DND-41 (cell line): ENCODE results near the gene RTN4RL2.

ENCODE experiments used
- ATAC-seq: fragments of 200-7000 bp; cut with Tn5 transposase; 3 replicates; pipeline ENCODE4 v1.9.1; 2021; ENCODE audit warnings: low read depth; ENCODE audit not compliant: insufficient read depth
- DNase-seq: peaks from one replicate; pipeline ENCODE4 v3.0.0-alpha.2; 2020
- H2AFZ ChIP-seq: 2 replicates; pipeline ENCODE4 v1.6.0; 2012; ENCODE audit warnings: low read depth, low read length
- H3K27ac ChIP-seq: 2 replicates; pipeline ENCODE4 v1.5.1; 2012; ENCODE audit warnings: low read length, inconsistent platforms
- H3K27me3 ChIP-seq: fragments of 200-600 bp; sonication (generic); 2 replicates; pipeline ENCODE4 v1.6.0; 2012; ENCODE audit warnings: low read length, mild to moderate bottlenecking, inconsistent platforms; ENCODE audit not compliant: insufficient read depth, poor library complexity
- H3K36me3 ChIP-seq: 2 replicates; pipeline ENCODE4 v1.5.1; 2012; ENCODE audit warnings: low read length, inconsistent platforms; ENCODE audit not compliant: insufficient read depth
- H3K4me1 ChIP-seq: 2 replicates; pipeline ENCODE4 v1.5.1; 2012; ENCODE audit warnings: mild to moderate bottlenecking, low read length; ENCODE audit not compliant: insufficient read depth
- H3K4me2 ChIP-seq: 2 replicates; pipeline ENCODE4 v1.6.0; 2012; ENCODE audit warnings: mild to moderate bottlenecking, moderate library complexity, low read length, inconsistent platforms; ENCODE audit not compliant: insufficient read depth
- H3K4me3 ChIP-seq, 2 experiments: fragments of 200-600 bp in 1 of 2; shearing (Covaris generic) in 1 of 2; 2 replicates each; pipeline ENCODE4 v1.5.1; 2012 to 2016; ENCODE audit warnings: inconsistent platforms in 2 of 2, low read length in 2 of 2, mild to moderate bottlenecking in 2 of 2, low read depth in 1 of 2, moderate library complexity in 1 of 2
- H3K79me2 ChIP-seq: 2 replicates; pipeline ENCODE4 v1.6.0; 2012; ENCODE audit warnings: low read length, inconsistent platforms; ENCODE audit not compliant: insufficient read depth
- H3K9ac ChIP-seq: 2 replicates; pipeline ENCODE4 v1.6.0; 2012; ENCODE audit warnings: low read depth, mild to moderate bottlenecking, inconsistent platforms, low read length, moderate library complexity
- H3K9me3 ChIP-seq: 2 replicates; pipeline ENCODE4 v1.5.1; 2012; ENCODE audit warnings: low read length, moderate library complexity, mild to moderate bottlenecking, inconsistent platforms; ENCODE audit not compliant: insufficient read depth, severe bottlenecking
- H4K20me1 ChIP-seq: 2 replicates; pipeline ENCODE4 v1.6.0; 2012; ENCODE audit warnings: low read length; ENCODE audit not compliant: insufficient read depth
- CTCF ChIP-seq: IDR thresholded peaks from 2 replicates; pipeline ENCODE4 v1.5.1; 2012; ENCODE audit warnings: borderline replicate concordance, low read length, moderate library complexity, mild to moderate bottlenecking; ENCODE audit not compliant: poor library complexity, severe bottlenecking; ENCODE audit errors: extremely low read depth
- EZH2 ChIP-seq: IDR thresholded peaks from 3 replicates; pipeline ENCODE4 v1.6.1; 2012; ENCODE audit warnings: borderline replicate concordance, low read depth, mild to moderate bottlenecking, moderate library complexity, low read length, inconsistent platforms; ENCODE audit not compliant: severe bottlenecking

The RTN4RL2 gene

GRCh38 chr11:57458410-57459163 lies 1.7 kb upstream of the RTN4RL2 start:
- Histone ChIP-seq H3K9me3 (no peaks in the 10 kb centered on the region), H3K4me3 (no peak overlapping the region), H3K36me3 (no peaks in the 10 kb centered on the region), H2AFZ (peak overlapping the region; percentile 21; the same call in 1 of the 2 replicates), H4K20me1 (peaks cover 7% of the 10 kb centered on the region), H3K79me2 (no peaks in the 10 kb centered on the region), H3K27me3 (peaks cover 37% of the 10 kb centered on the region), H3K27ac (no peak overlapping the region), H3K9ac (no peak overlapping the region), H3K4me2 (peak overlapping the region; percentile 52), H3K4me1 (peaks cover 39% of the 10 kb centered on the region)
- TF ChIP-seq CTCF (peak; percentile 79), EZH2 (no peak)
- ATAC-seq (0 out of 3 replicates have a peak, but pooled peaks have one; percentile 12), DNase-seq (peak; percentile 40)

GRCh38 chr11:57459164-57460021 lies 935 bp upstream of the RTN4RL2 start:
- H3K4me2 ChIP-seq: peak overlapping the region; percentile 88
- peak overlapping the region; percentile 81; the same call in 1 of the 2 replicates for H2AFZ ChIP-seq
- no peaks in the 10 kb centered on the region for H3K9me3 ChIP-seq
- DNase-seq (peak; percentile 40), ATAC-seq (no peak)
- no peaks in the 10 kb centered on the region for H3K79me2 ChIP-seq
- H3K4me1 ChIP-seq: peaks cover 39% of the 10 kb centered on the region
- peaks cover 7% of the 10 kb centered on the region for H4K20me1 ChIP-seq
- H3K27me3 ChIP-seq: peaks cover 37% of the 10 kb centered on the region
- TF ChIP-seq EZH2 (peak; percentile 57), CTCF (no peak)
- H3K4me3 ChIP-seq: peak overlapping the region in 1 of 2 experiments; percentile 75; a peak in 3 of 4 replicates
- no peaks in the 10 kb centered on the region for H3K36me3 ChIP-seq
- H3K27ac ChIP-seq: no peak overlapping the region
- no peak overlapping the region; the same call in 1 of the 2 replicates for H3K9ac ChIP-seq

GRCh38 chr11:57460758-57461749 lies 726 bp downstream of the RTN4RL2 start:
- peaks cover 7% of the 10 kb centered on the region for H4K20me1 ChIP-seq

More at GRCh38 chr11:57460758-57461749, 726 bp downstream of the RTN4RL2 start:
- Histone ChIP-seq H3K9ac (peak overlapping the region; percentile 59; the same call in 1 of the 2 replicates), H3K4me2 (peak overlapping the region; percentile 88), H3K4me1 (peaks cover 39% of the 10 kb centered on the region), H3K27me3 (peaks cover 37% of the 10 kb centered on the region), H3K4me3 (peak overlapping the region; percentile 21 to 75; a peak in 3 of 4 replicates), H3K27ac (no peak overlapping the region), H3K9me3 (no peaks in the 10 kb centered on the region), H2AFZ (peak overlapping the region; percentile 81), H3K36me3 (no peaks in the 10 kb centered on the region), H3K79me2 (no peaks in the 10 kb centered on the region)
- DNase-seq: peak; percentile 47
- ATAC-seq: peak; percentile 8
- TF ChIP-seq CTCF (no peak), EZH2 (peak; percentile 80)
